ENCODE measurements around the gene CHI3L2. TPM values are rescaled to one million over a fixed set of nuclear protein-coding genes. Genes with fewer than 3 reads are reported as not detected.

Gene CHI3L2
- total RNA-seq, 2 donors from 2014 or later = 2.2 to 5.9 TPM

DNA sequence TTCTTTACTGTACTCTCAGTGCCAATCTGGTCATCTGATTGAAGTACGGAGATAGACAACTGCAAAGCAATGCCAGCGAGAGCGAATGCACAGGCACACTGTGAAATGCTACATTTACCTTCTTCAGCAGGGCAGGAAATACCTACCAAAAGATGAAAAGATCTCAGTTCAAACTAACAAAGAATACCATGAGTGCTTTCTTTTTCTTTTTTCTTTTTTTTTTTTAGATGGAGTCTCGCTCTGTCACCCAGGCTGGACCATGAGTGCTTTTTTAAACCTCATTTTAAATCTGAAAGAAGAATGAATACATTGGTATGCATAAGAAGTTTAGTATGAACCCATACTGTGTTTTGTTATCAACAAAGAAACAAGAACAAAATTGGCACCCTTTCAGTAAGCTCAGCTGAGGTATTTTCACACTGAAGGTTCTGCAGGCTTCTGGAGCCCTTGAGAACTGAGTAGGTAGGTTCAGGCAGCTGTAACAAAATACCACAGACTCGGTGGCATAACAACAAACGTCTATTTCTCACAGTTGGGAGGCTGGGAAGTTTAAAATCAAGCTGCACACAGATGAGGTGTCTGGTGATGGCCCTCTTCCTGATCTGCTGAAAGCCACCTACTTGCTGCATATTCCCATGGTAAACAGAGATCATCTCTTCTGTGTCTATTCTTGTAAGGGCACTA lies 1.7 kb upstream of the CHI3L2 start:
- Histone ChIP-seq H3K27me3 (replicated peaks; ENCODE audit: insufficient read depth) (no peaks in the 10 kb centered on the region), H3K9me3 (no peaks in the 10 kb centered on the region), H3K36me3 (no peaks in the 10 kb centered on the region), H3K4me3 (no peak overlapping the region), H3K4me1 (ENCODE audit: control insufficient read depth in 1 of 2, low read depth in 2 of 2) (peaks cover 13 to 26% of the 10 kb centered on the region in 2 donors), H3K27ac (no peak overlapping the region)
- DNase-seq (ENCODE audit: low spot score) = no peak
- no peak for ATAC-seq (ENCODE audit: insufficient number of reproducible peaks, low FRiP score, low read depth)
- TF ChIP-seq, protein P1, sequence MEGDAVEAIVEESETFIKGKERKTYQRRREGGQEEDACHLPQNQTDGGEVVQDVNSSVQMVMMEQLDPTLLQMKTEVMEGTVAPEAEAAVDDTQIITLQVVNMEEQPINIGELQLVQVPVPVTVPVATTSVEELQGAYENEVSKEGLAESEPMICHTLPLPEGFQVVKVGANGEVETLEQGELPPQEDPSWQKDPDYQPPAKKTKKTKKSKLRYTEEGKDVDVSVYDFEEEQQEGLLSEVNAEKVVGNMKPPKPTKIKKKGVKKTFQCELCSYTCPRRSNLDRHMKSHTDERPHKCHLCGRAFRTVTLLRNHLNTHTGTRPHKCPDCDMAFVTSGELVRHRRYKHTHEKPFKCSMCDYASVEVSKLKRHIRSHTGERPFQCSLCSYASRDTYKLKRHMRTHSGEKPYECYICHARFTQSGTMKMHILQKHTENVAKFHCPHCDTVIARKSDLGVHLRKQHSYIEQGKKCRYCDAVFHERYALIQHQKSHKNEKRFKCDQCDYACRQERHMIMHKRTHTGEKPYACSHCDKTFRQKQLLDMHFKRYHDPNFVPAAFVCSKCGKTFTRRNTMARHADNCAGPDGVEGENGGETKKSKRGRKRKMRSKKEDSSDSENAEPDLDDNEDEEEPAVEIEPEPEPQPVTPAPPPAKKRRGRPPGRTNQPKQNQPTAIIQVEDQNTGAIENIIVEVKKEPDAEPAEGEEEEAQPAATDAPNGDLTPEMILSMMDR (IDR thresholded peaks at IDR 0.05) = no peak

DNA sequence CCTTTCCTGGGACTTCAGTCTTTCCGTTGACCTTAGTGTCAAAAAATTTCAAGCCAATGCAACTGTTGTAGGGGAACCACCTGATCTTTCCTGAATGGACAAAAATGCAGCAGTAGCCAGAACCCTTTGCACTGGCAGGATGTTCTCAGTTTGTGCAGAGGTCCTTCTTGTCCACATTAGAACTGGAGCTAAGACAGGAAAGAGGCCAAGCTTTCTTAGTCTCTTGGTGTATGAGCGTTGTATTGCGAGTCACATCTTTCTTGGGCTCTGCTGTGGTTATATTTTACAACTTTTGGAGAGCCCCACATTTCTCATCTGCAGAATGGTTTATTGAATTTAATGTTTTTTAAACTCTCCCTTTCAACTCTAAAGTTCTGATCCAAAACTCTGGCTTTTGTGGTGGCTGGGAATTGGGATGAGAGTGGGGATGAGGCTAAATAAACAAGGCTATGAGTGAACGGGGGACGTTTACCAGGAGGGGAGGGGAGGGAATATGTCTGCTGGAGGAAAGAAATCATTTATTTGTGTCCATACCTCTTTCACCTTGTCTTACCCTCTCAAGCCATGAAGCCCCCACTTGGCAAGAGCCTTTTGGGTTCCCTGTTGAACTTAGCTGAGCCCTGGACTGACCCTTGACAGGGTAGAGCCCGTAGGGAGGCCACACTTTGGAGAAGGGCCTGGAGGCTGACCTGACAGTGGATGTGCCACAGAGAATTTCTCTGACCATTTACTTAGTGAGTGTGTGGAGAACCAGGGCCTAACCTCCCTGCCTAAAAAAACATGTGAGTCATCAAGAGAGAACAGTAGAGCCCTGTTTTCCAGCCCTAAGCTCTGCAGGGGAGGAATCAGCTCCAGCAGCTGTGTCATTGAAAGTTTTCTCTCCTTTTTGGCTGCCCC lies 586 bp downstream of the CHI3L2 start:
- Histone ChIP-seq H3K27me3 (replicated peaks; ENCODE audit: insufficient read depth) (no peaks in the 10 kb centered on the region), H3K4me1 (ENCODE audit: control insufficient read depth in 1 of 2, low read depth in 2 of 2) (peaks cover 6 to 17% of the 10 kb centered on the region in 2 donors), H3K9me3 (no peaks in the 10 kb centered on the region), H3K4me3 (no peak overlapping the region), H3K36me3 (no peaks in the 10 kb centered on the region), H3K27ac (no peak overlapping the region)
- TF ChIP-seq, protein P1 (IDR thresholded peaks at IDR 0.05) = no peak
- DNase-seq (ENCODE audit: low spot score) = no peak
- ATAC-seq (ENCODE audit: insufficient number of reproducible peaks, low FRiP score, low read depth) = peak; percentile 75

DNA sequence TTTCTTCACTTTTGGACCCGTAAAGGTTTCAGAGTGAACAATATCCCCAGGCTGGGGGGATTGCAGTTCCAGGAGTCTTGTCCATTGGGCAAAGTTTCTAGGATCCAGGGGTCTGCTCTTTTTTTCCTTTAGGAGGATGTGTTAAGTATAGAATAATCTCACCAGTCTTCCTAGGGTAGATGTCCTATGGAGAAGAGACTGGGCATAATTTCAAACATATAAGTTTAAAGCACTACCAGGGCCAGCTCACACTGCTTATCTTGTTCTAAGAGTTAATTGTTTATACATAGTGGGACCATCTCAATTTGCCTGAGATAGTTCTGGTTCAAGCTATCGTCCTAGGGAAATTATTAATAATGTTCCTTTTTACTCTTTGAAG lies 1.2 kb downstream of the CHI3L2 start:
- Histone ChIP-seq H3K36me3 (no peaks in the 10 kb centered on the region), H3K4me3 (no peak overlapping the region), H3K27ac (no peak overlapping the region), H3K4me1 (ENCODE audit: control insufficient read depth in 1 of 2, low read depth in 2 of 2) (peaks cover 6 to 17% of the 10 kb centered on the region in 2 donors), H3K9me3 (no peaks in the 10 kb centered on the region), H3K27me3 (replicated peaks; ENCODE audit: insufficient read depth) (no peaks in the 10 kb centered on the region)
- no peak for DNase-seq (ENCODE audit: low spot score)
- TF ChIP-seq, protein P1 (IDR thresholded peaks at IDR 0.05) = no peak
- ATAC-seq (ENCODE audit: insufficient number of reproducible peaks, low FRiP score, low read depth) = no peak

DNA sequence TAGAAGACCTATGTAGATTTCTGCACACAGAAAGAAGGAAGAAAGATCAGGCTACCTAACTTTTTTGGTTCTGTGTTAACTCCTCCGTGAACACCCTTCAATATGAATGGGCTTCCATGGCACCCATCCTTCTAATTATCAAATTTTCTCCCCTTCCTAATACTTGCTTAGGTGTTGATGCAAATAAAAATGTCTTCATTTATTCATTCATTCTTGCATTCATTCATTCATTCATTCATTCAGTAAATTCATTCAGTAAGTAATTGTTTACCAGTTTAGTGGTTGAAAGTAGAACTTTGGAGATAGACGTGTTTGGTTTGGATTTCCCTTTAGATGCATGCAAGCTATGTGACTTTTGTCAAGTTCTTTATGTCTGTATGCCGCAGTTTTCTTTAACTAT lies 4.6 kb downstream of the CHI3L2 start:
- Histone ChIP-seq H3K27ac (no peak overlapping the region), H3K9me3 (no peaks in the 10 kb centered on the region), H3K36me3 (no peaks in the 10 kb centered on the region), H3K4me3 (no peak overlapping the region), H3K27me3 (replicated peaks; ENCODE audit: insufficient read depth) (no peaks in the 10 kb centered on the region), H3K4me1 (ENCODE audit: control insufficient read depth in 1 of 2, low read depth in 2 of 2) (peaks cover 6 to 17% of the 10 kb centered on the region in 2 donors)
- ATAC-seq (ENCODE audit: insufficient number of reproducible peaks, low FRiP score, low read depth) = no peak
- DNase-seq (ENCODE audit: low spot score) = no peak
- TF ChIP-seq, protein P1 (IDR thresholded peaks at IDR 0.05) = no peak

DNA sequence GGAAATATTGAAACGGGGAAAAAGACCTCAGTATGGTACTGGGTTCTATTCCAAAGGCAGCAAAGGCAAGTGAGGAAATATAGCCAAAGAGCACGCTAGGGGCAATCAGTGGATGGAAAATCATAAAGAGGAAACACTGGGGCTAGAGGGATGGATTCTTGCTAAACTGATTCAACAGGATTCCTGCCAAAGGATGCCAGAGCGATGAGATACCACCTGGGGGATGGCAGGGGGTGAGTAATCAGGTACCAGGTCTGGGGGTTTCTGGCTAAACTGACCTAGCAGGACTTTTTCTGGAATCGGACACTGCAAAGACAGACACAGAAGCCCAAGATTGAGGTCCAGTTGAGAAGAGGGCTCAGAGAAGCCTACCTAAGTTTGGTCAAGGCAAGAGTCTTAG lies 6.7 kb downstream of the CHI3L2 start:
- H3K27ac ChIP-seq = no peak overlapping the region
- H3K4me1 ChIP-seq (ENCODE audit: control insufficient read depth in 1 of 2, low read depth in 2 of 2) = no peaks in the 10 kb centered on the region
- no peaks in the 10 kb centered on the region for H3K9me3 ChIP-seq
- H3K36me3 ChIP-seq = no peaks in the 10 kb centered on the region
- H3K4me3 ChIP-seq = no peak overlapping the region
- TF ChIP-seq, protein P1 (IDR thresholded peaks at IDR 0.05) = no peak
- ATAC-seq (ENCODE audit: insufficient number of reproducible peaks, low FRiP score, low read depth) (no peak), DNase-seq (ENCODE audit: low spot score) (no peak)
- no peaks in the 10 kb centered on the region for H3K27me3 ChIP-seq (replicated peaks; ENCODE audit: insufficient read depth)
